HG03159 (cell line): ENCODE data around the gene MAP3K20.
"Not testable (repeated sequence)": the region's sequence is repeated elsewhere in the genome, so short reads cannot be mapped to it uniquely, and the experiment has no call there.

Experiments
- ATAC-seq: cut with Tn5 transposase; IDR thresholded peaks from one replicate; pipeline ENCODE4 v1.9.1; 2021; ENCODE audit warnings: mild to moderate bottlenecking, moderate library complexity; ENCODE audit not compliant: unreplicated experiment

MAP3K20 gene

DNA sequence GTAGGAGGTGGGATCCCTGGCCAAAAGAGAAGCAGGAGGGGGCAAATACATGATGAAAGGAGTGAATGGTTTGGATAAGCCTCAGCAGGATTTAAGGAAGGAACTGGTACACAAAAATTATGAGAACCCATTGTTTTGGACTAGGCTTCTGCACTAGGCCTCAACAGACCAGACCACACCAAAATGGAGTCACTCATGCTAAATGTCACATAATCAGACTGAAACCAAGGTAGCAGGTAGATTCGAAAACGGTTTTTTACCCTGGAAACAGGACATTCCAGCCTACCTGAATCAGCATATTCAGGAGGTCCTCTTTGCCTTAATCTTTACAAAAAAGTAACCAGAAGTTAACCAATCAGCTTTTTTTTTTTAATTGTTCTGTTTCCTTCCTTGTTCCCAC lies 229.7 kb downstream of the MAP3K20 start:
- no peak for ATAC-seq

DNA sequence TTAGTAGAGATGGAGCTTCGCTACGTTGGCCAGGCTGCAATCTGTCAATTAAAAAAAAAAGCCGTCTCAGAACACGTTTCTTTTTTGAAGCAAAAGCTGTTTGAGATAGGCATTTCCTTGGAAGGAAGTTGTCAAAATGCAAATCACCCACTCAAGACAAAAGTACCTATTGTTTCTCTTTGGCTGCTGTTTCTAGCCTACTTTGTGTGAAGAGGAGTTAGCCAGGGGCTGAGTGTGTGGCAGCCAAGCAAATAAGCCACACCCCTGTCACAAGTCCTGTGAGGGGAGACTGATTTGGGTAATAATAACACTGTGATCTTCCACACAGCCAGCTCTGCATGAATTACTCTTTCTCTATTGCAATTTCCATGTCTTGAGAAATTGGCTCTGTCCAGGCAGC lies 231.6 kb downstream of the MAP3K20 start:
- ATAC-seq: no peak

DNA sequence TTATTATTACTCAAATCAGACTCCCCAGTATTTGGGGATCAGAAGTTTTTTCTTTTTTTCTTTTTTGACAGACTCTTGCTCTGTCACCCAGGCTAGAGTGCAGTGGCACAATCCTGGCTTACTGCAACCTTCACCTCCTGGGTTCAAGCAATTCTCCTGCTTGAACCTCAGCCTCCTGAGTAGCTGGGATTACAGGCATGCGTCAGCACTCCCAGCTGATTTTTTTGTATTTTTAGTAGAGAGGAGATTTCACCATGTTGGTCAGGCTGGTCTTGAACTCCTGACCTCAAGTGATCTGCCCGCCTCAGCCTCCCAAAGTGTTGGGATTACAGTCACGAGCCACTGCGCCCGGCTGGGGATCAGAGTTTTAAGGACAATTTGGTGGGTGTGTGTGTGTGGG lies 233.7 kb downstream of the MAP3K20 start:
- not testable (repeated sequence) for ATAC-seq

DNA sequence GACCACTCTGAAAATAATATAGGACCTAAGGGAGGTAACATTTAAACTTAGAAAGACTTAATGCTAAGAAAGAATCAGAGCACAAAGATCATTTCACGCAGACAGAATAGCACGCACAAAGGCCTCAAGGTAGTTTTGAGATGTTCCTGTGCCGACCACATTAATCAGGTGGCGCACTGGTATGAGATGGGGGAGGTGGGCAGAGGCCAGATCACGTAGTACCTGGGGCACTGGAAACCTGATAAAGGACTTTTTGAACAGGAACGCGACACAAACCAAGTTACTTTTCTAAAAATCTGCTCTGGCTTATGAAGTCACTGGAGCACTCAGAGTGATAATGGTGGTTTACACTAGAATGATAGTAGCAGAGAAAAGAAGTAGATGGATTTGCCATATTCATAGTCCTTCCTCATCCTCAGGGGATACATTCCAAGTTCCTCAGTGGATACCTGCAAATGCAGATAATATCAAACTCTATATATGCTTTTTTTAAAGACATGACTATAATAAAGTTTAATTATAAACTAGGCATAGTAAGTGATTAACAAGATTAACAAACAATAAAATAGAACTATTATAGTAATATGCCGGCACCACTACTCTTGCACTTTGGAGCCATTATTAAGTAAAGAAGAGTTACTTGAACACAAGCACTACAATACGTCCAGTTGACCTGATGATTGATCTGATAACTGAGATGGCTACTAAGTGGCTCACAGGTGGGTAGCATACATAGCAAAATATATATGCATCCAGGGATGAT lies 236.4 kb downstream of the MAP3K20 start:
- no peak for ATAC-seq
